ENCODE data around the gene WDR55. TPM values are rescaled to one million over a fixed set of nuclear protein-coding genes. Genes with fewer than 3 reads are reported as not detected.
A peak's percentile ranks its signal among the peaks of the same experiment; 100 is the strongest.
"Not testable (repeated sequence)": the region's sequence is repeated elsewhere in the genome, so short reads cannot be mapped to it uniquely, and the experiment has no call there.

WDR55 gene
- polyA plus RNA-seq, 1 donor (not counting 4 experiments of a cell fraction or from before 2014, with no cell fraction given), result 21.6 TPM

DNA sequence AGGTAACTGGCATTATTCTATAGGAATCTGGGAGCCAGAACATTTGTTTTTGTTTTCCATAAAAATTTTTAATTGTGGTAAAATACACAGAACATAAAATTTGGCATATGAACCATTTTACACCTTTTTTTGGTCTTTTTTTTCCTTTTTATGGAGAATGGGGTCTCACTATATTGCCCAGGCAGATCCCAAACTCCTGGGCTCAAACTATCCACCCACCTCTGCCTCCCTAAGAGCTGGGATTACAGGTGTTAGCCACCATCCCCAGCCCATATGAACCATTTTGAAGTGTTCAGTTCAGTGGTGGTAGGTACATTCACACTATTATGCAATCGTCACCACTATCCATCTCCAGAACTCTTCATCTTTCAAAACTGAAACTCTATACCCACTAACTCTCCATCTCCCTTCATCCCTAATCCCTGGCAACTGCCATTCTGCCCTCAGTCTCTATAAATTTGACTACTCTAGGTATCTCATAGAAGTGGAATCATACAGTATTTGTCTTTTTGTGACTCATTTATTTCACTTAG, 48.9 kb downstream of the WDR55 start:
- Histone ChIP-seq H3K9me3 (ENCODE audit: control insufficient read depth, low read depth, low read length) (no peaks in the 10 kb centered on the region), H3K27me3 (ENCODE audit: control insufficient read depth, extremely low read depth, insufficient read depth, low read length) (no peaks in the 10 kb centered on the region), H2AFZ (ENCODE audit: control insufficient read depth, low read length) (no peak overlapping the region), H3K9ac (ENCODE audit: control insufficient read depth, extremely low read depth, insufficient read depth, low read length) (no peak overlapping the region), H3K27ac (ENCODE audit: control insufficient read depth, insufficient read depth, low read length) (no peak overlapping the region), H3K4me3 (ENCODE audit: control insufficient read depth in 2 of 3, extremely low read depth in 1 of 3, insufficient read depth in 2 of 3, low read depth in 1 of 3, low read length in 3 of 3) (no peak overlapping the region), H3K9me1 (ENCODE audit: control insufficient read depth, extremely low read depth, insufficient read depth, low read length) (no peaks in the 10 kb centered on the region), H3K36me3 (ENCODE audit: control insufficient read depth in 2 of 2, extremely low read depth in 1 of 2, insufficient read depth in 2 of 2, low read length in 2 of 2) (no peaks in the 10 kb centered on the region), H3K79me2 (ENCODE audit: control insufficient read depth, insufficient read depth, low read length) (no peaks in the 10 kb centered on the region), H3K4me1 (ENCODE audit: control insufficient read depth, extremely low read depth, insufficient read depth, low read length) (peaks cover 7% of the 10 kb centered on the region), H4K20me1 (ENCODE audit: control insufficient read depth, extremely low read depth, insufficient read depth, low read length) (no peaks in the 10 kb centered on the region), H3K4me2 (ENCODE audit: control insufficient read depth, extremely low read depth, insufficient read depth, low read depth, low read length) (no peak overlapping the region)
- dilution Hi-C loops (cut with MboI; ENCODE audit: extremely low pct_ligation_motif_present, low sequenced_read_pairs), result no loop called here
- TF ChIP-seq CTCF (optimal IDR thresholded peaks at IDR 0.05 in 1 of 3, IDR thresholded peaks at IDR 0.05 in 1 of 3, conservative IDR thresholded peaks at IDR 0.05 in 1 of 3; ENCODE audit: extremely low read depth in 1 of 3, insufficient read depth in 2 of 3, low read length in 3 of 3) (no peak), EZH2 (IDR thresholded peaks at IDR 0.05; ENCODE audit: low read length) (no peak)
- DNase-seq (ENCODE audit: low read depth, low spot score) (no peak), FAIRE-seq (no peak)

GRCh38 chr5:140716238-140716637, 51.5 kb downstream of the WDR55 start:
- H3K4me2 ChIP-seq (ENCODE audit: control insufficient read depth, extremely low read depth, insufficient read depth, low read depth, low read length); FAIRE-seq; H4K20me1 ChIP-seq (ENCODE audit: control insufficient read depth, extremely low read depth, insufficient read depth, low read length); H3K27ac ChIP-seq (ENCODE audit: control insufficient read depth, insufficient read depth, low read length); H2AFZ ChIP-seq (ENCODE audit: control insufficient read depth, low read length); dilution Hi-C loops (cut with MboI; ENCODE audit: extremely low pct_ligation_motif_present, low sequenced_read_pairs); H3K9me1 ChIP-seq (ENCODE audit: control insufficient read depth, extremely low read depth, insufficient read depth, low read length); H3K27me3 ChIP-seq (ENCODE audit: control insufficient read depth, extremely low read depth, insufficient read depth, low read length); H3K4me3 ChIP-seq (ENCODE audit: control insufficient read depth in 2 of 3, extremely low read depth in 1 of 3, insufficient read depth in 2 of 3, low read depth in 1 of 3, low read length in 3 of 3); H3K79me2 ChIP-seq (ENCODE audit: control insufficient read depth, insufficient read depth, low read length); H3K36me3 ChIP-seq (ENCODE audit: control insufficient read depth in 2 of 2, extremely low read depth in 1 of 2, insufficient read depth in 2 of 2, low read length in 2 of 2); H3K4me1 ChIP-seq (ENCODE audit: control insufficient read depth, extremely low read depth, insufficient read depth, low read length); DNase-seq (ENCODE audit: low read depth, low spot score); H3K9me3 ChIP-seq (ENCODE audit: control insufficient read depth, low read depth, low read length); H3K9ac ChIP-seq (ENCODE audit: control insufficient read depth, extremely low read depth, insufficient read depth, low read length): not testable (repeated sequence)

DNA sequence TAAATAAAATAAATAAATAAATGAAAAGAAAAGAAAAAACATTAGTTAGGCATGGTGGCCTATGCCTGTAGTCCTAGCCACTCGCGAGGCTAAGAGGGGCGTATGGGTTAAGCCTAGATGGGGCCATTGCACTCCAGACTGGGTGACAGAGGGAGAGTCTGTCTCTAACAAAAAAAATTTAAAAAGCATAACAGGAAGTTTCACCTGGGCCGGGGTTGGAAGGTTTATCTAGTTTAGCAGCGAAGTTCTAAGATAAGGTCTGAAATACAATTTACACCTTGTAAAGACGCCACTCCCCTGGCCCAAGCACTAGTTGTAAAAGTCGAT, 53.5 kb downstream of the WDR55 start:
- Histone ChIP-seq H3K27ac (ENCODE audit: control insufficient read depth, insufficient read depth, low read length) (peak overlapping the region; percentile 13), H3K9me3 (ENCODE audit: control insufficient read depth, low read depth, low read length) (no peaks in the 10 kb centered on the region), H3K4me3 (ENCODE audit: control insufficient read depth in 2 of 3, extremely low read depth in 1 of 3, insufficient read depth in 2 of 3, low read depth in 1 of 3, low read length in 3 of 3) (no peak overlapping the region), H3K36me3 (ENCODE audit: control insufficient read depth in 2 of 2, extremely low read depth in 1 of 2, insufficient read depth in 2 of 2, low read length in 2 of 2) (no peaks in the 10 kb centered on the region), H3K9ac (ENCODE audit: control insufficient read depth, extremely low read depth, insufficient read depth, low read length) (no peak overlapping the region), H3K79me2 (ENCODE audit: control insufficient read depth, insufficient read depth, low read length) (no peaks in the 10 kb centered on the region), H3K27me3 (ENCODE audit: control insufficient read depth, extremely low read depth, insufficient read depth, low read length) (no peaks in the 10 kb centered on the region), H3K9me1 (ENCODE audit: control insufficient read depth, extremely low read depth, insufficient read depth, low read length) (no peaks in the 10 kb centered on the region), H3K4me1 (ENCODE audit: control insufficient read depth, extremely low read depth, insufficient read depth, low read length) (peaks cover 3% of the 10 kb centered on the region), H3K4me2 (ENCODE audit: control insufficient read depth, extremely low read depth, insufficient read depth, low read depth, low read length) (no peak overlapping the region), H2AFZ (ENCODE audit: control insufficient read depth, low read length) (no peak overlapping the region), H4K20me1 (ENCODE audit: control insufficient read depth, extremely low read depth, insufficient read depth, low read length) (no peaks in the 10 kb centered on the region)
- dilution Hi-C loops (cut with MboI; ENCODE audit: extremely low pct_ligation_motif_present, low sequenced_read_pairs), result no loop called here
- FAIRE-seq, result no peak
- TF ChIP-seq EZH2 (IDR thresholded peaks at IDR 0.05; ENCODE audit: low read length) (no peak), CTCF (optimal IDR thresholded peaks at IDR 0.05 in 1 of 3, IDR thresholded peaks at IDR 0.05 in 1 of 3, conservative IDR thresholded peaks at IDR 0.05 in 1 of 3; ENCODE audit: extremely low read depth in 1 of 3, insufficient read depth in 2 of 3, low read length in 3 of 3) (no peak)
- DNase-seq (ENCODE audit: low read depth, low spot score), result no peak

- H3K9me3 ChIP-seq (ENCODE audit: control insufficient read depth, low read depth, low read length); H4K20me1 ChIP-seq (ENCODE audit: control insufficient read depth, extremely low read depth, insufficient read depth, low read length); H3K4me2 ChIP-seq (ENCODE audit: control insufficient read depth, extremely low read depth, insufficient read depth, low read depth, low read length); H3K79me2 ChIP-seq (ENCODE audit: control insufficient read depth, insufficient read depth, low read length); dilution Hi-C loops (cut with MboI; ENCODE audit: extremely low pct_ligation_motif_present, low sequenced_read_pairs); H3K27ac ChIP-seq (ENCODE audit: control insufficient read depth, insufficient read depth, low read length); H3K36me3 ChIP-seq (ENCODE audit: control insufficient read depth in 2 of 2, extremely low read depth in 1 of 2, insufficient read depth in 2 of 2, low read length in 2 of 2); FAIRE-seq; H3K4me3 ChIP-seq (ENCODE audit: control insufficient read depth in 2 of 3, extremely low read depth in 1 of 3, insufficient read depth in 2 of 3, low read depth in 1 of 3, low read length in 3 of 3); H3K9ac ChIP-seq (ENCODE audit: control insufficient read depth, extremely low read depth, insufficient read depth, low read length); H2AFZ ChIP-seq (ENCODE audit: control insufficient read depth, low read length); H3K27me3 ChIP-seq (ENCODE audit: control insufficient read depth, extremely low read depth, insufficient read depth, low read length); H3K9me1 ChIP-seq (ENCODE audit: control insufficient read depth, extremely low read depth, insufficient read depth, low read length); DNase-seq (ENCODE audit: low read depth, low spot score); H3K4me1 ChIP-seq (ENCODE audit: control insufficient read depth, extremely low read depth, insufficient read depth, low read length): not testable (repeated sequence)
Observed at GRCh38 chr5:140720738-140721137, 56.0 kb downstream of the WDR55 start.
